HUES6 (cell line): Measurements from ENCODE around the gene FKBP9.

Experiments used
- H3K27ac ChIP-seq: 2 replicates; pipeline ENCODE4 v1.7.0; 2013; ENCODE audit warnings: low read depth, mild to moderate bottlenecking, low read length, inconsistent platforms
- H3K27me3 ChIP-seq: 2 replicates; pipeline ENCODE4 v1.6.1; 2013; ENCODE audit warnings: low read length; ENCODE audit not compliant: control insufficient read depth, insufficient read depth
- H3K36me3 ChIP-seq: 2 replicates; pipeline ENCODE4 v1.6.1; 2013; ENCODE audit warnings: low read length; ENCODE audit not compliant: control insufficient read depth, insufficient read depth
- H3K4me1 ChIP-seq: 2 replicates; pipeline ENCODE4 v1.6.1; 2013; ENCODE audit warnings: low read length; ENCODE audit not compliant: control insufficient read depth, insufficient read depth
- H3K4me3 ChIP-seq: 2 replicates; pipeline ENCODE4 v1.5.1; 2013; ENCODE audit warnings: low read depth, low read length
- H3K9ac ChIP-seq: one replicate; pipeline ENCODE4 v1.6.1; 2013; ENCODE audit warnings: mild to moderate bottlenecking, low read length
- H3K9me3 ChIP-seq: 2 replicates; pipeline ENCODE4 v1.6.1; 2013; ENCODE audit warnings: low read depth, low read length; ENCODE audit not compliant: control insufficient read depth, insufficient read depth

Gene FKBP9

DNA sequence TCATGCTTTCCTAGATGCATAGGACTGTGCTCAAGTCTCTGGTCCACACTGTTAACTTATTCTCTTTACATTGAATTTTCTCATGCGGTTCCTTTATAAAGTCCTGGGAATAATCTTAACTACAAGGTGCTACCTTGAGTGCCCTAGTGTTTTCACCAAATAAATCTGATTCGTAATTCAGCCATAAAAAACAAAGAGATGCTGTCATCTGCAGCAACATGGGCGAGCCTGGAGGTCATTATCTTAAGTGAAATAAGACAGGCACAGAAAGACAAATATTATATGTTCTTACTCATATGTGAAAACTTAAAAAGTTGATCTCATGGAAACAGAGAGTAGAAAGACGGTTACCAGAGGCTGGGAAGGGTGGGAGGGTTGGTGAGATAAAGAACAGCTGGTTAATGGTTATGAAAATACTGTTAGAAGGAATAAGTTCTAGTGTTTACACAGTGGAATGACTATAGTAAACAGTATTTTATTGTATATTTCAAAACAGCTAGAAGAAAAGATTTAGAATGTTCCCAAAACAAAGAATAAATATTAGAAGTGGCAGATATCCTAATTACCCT lies 67.0 kb downstream of the FKBP9 start:
- H3K9ac ChIP-seq, result no peak overlapping the region
- no peaks in the 10 kb centered on the region for H3K27me3 ChIP-seq
- no peak overlapping the region for H3K27ac ChIP-seq
- H3K4me3 ChIP-seq, result no peak overlapping the region
- no peaks in the 10 kb centered on the region for H3K4me1 ChIP-seq
- H3K9me3 ChIP-seq, result no peaks in the 10 kb centered on the region
- peaks cover 38% of the 10 kb centered on the region for H3K36me3 ChIP-seq

DNA sequence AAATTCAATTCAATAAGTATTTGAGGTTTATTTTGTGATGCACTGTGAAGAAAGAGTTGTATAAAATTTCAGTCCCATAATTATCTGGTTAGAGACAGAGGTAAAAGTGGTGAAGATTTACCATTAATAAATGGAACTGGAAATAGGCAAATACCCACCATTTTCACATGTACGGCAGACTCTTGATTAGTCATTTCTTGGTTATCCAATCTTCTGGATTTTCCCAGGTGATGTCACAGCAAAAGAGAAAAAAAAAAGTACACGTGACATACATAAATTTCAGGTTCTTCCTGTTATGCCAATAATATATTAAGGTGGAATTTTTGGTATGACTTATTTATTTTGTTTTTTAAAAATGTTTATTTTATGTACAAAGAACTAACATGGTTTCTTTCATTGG lies 78.5 kb downstream of the FKBP9 start:
- H3K27me3 ChIP-seq, result no peaks in the 10 kb centered on the region
- no peak overlapping the region for H3K27ac ChIP-seq
- H3K36me3 ChIP-seq, result no peaks in the 10 kb centered on the region

DNA sequence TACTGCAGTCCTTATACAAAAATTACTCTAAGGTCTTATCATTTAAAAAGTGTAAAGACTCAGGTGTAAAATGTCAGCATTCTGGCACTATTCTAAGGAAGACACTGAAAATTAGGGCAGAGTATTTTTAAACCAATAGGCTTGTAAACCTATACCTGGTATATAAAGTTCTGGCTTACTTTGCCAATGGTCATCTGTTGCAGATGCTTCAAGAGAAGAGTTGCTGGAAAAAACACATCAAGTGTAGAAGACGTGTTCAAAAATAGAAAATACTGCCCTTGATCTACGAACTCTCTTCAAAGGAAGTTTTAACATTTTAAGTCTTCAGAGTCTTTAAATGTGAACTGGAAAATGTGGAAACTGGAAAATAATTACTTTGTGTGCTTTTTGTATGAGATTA lies 81.4 kb downstream of the FKBP9 start:
- no peaks in the 10 kb centered on the region for H3K27me3 ChIP-seq
- no peaks in the 10 kb centered on the region for H3K9me3 ChIP-seq
- H3K4me3 ChIP-seq, result no peak overlapping the region
- no peak overlapping the region for H3K27ac ChIP-seq
- H3K36me3 ChIP-seq, result no peaks in the 10 kb centered on the region
- no peak overlapping the region for H3K9ac ChIP-seq
- H3K4me1 ChIP-seq, result no peaks in the 10 kb centered on the region

More for the DNA sequence above, 78.5 kb downstream of the FKBP9 start:
- no peaks in the 10 kb centered on the region for H3K4me1 ChIP-seq
- no peaks in the 10 kb centered on the region for H3K9me3 ChIP-seq
- no peak overlapping the region for H3K9ac ChIP-seq
- no peak overlapping the region for H3K4me3 ChIP-seq

DNA sequence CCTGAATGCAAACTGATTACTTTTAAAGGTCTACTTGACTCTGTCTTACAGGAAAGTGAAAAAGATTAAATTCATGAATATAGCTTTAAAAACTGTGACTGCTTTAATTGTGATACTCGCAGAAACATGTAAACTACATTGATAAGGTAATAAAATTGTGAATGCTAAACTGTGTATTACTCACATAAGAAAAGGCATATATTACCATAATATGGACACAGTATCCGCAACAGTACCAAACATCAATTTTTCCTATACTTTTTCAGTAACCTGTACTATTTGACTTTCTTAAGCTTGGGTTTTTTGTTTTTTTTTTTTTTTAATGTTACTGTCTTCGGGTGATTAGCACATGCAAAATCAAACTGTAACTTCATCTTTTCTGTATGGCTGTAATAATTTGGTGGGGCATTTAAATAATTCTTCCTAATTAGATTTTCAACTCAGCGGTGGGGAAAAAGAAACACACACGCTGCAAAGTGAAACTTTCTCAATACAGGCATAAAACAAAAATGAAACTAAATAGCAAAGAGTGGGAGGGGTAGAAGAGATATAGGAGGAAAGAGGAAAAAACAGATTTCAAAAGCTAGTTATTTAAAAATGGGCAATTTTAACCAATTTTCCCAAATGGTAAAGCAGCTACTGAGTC lies 82.1 kb downstream of the FKBP9 start:
- no peaks in the 10 kb centered on the region for H3K4me1 ChIP-seq
- no peak overlapping the region for H3K4me3 ChIP-seq
- H3K36me3 ChIP-seq, result no peaks in the 10 kb centered on the region
- H3K9me3 ChIP-seq, result no peaks in the 10 kb centered on the region
- no peaks in the 10 kb centered on the region for H3K27me3 ChIP-seq
- no peak overlapping the region for H3K27ac ChIP-seq
- H3K9ac ChIP-seq, result no peak overlapping the region

DNA sequence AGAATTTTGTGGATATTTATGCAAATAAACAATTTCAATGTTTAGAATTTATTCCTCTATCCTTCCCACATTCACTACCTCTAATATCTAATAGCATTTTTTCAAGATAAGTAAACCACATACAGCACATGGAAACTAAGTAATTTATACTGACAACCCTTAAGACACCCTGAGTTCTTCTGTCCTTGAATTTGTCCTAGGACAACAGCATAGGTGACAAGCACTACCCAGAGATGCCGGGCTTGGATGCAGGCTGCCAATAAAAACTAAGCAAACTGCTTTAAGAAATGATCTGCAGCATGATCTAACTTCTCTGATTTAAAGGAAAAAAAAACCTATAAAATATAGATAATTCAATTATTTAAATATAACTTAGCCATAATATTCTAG lies 82.7 kb downstream of the FKBP9 start:
- Histone ChIP-seq H3K27me3 (no peaks in the 10 kb centered on the region), H3K9ac (no peak overlapping the region), H3K4me3 (no peak overlapping the region), H3K4me1 (no peaks in the 10 kb centered on the region), H3K36me3 (no peaks in the 10 kb centered on the region), H3K27ac (no peak overlapping the region), H3K9me3 (no peaks in the 10 kb centered on the region)

DNA sequence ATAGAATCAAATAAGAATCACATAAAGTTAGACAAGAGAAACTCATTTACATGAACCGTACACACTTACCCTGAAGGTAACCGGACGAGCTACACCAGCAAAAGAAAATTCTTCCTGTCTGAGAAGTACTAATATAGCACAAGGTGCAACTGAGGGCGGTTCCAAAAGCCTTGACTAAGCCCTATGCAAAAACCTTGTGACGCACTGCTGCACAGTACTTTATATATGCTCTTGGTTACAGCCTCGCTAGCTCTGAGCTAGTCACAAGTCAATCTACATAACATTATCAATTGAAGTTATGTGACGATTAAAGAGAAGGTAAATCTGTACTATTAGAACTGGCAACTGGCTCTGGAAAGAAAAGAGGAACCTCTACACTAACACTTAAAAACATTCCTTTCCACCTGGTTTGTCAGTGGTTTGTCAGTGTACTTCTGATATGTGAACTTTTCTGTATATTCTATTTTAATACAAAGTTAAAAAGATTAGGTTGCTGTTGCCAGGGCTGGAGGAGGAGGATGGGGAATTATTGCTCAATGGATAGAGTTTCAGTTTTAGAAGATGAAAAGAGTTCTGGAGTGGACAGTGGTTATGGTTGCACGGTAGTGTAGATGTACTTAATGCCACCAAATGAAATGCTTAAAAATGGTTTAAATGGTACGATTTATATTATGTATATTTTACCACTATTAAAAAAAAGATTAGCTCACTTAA lies 83.7 kb downstream of the FKBP9 start:
- Histone ChIP-seq H3K4me1 (no peaks in the 10 kb centered on the region), H3K36me3 (no peaks in the 10 kb centered on the region), H3K9me3 (no peaks in the 10 kb centered on the region), H3K9ac (no peak overlapping the region), H3K27ac (no peak overlapping the region), H3K27me3 (no peaks in the 10 kb centered on the region), H3K4me3 (no peak overlapping the region)

DNA sequence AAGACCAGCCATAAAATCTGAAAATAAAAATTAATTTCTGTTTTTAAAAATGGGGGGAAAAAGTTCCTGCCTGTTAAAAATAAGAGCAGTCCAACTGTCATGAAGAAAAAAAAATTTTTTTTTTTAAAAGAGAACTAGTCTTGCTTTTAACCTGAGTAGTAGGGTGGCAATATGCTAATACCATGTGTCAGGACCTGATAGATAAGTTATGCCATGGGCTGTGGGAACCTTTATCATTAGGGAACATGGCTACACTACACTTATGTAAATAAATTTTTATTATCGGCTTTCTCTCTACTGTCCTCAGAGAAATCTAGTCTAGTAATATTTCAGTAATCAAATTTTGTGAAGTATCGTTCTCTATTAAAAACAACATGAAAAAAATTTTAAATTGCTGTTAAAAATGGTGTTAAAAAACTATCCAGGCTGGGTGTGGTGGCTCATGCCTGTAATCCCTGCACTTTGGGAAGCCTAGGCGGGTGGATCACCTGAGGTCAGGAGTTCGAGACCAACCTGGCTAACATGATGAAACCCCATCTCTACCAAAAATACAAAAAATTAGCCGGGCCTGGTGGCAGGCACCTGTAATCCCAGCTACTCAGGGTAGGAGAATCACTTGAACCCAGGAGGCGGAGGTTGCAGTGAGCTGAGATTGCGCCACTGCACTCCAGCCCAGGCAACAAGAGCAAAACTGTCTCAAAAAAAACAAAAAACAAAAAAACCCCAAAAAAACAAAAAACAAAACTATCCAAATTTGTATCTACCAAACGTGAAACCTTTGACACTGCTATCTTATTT lies 84.6 kb downstream of the FKBP9 start:
- Histone ChIP-seq H3K27ac (no peak overlapping the region), H3K9ac (no peak overlapping the region), H3K4me1 (no peaks in the 10 kb centered on the region), H3K27me3 (no peaks in the 10 kb centered on the region), H3K9me3 (no peaks in the 10 kb centered on the region), H3K4me3 (no peak overlapping the region), H3K36me3 (no peaks in the 10 kb centered on the region)

DNA sequence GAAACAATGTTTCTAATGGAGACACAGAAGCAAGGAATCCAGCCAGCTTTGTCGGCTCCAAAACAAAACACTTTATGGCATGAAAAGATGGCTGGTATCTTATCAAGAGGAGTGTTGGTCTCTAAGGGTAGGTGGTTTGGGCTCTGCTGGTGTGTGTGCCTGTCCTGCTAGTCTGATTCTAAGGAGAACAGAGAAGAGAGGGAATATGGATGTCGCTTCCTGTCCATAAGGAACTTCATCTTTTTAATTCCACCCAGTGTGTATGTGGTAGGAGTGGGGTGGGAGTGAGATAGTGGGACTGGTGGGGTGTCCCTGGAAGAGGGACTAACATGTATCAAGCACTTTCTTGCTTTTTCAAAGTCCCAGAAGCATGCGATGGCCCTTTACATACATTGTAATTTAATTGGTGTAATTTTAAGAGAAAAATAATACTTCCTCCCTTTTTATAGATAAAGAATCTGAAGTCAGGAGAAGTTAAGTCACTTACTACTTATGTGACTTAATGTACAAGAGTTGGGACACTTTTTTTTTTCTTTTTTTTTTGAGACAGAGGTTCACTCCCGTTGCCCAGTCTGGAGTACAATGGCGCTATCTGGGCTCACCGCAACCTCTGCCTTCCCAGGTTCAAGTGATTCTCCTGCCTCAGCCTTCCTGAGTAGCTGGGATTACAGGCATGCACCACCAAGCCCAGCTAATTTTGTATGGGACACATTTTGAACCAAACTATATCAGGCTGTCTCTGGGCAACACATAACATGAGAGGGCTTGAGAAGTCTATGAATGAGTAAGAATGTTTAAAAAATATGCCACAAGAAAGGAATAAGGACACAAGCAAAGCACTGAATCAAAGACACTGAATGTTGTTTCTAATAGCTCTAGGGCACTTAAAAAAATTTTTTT lies 86.5 kb downstream of the FKBP9 start:
- Histone ChIP-seq H3K27me3 (no peaks in the 10 kb centered on the region), H3K9ac (no peak overlapping the region), H3K4me3 (no peak overlapping the region), H3K4me1 (no peaks in the 10 kb centered on the region), H3K27ac (no peak overlapping the region), H3K9me3 (no peaks in the 10 kb centered on the region), H3K36me3 (no peaks in the 10 kb centered on the region)

DNA sequence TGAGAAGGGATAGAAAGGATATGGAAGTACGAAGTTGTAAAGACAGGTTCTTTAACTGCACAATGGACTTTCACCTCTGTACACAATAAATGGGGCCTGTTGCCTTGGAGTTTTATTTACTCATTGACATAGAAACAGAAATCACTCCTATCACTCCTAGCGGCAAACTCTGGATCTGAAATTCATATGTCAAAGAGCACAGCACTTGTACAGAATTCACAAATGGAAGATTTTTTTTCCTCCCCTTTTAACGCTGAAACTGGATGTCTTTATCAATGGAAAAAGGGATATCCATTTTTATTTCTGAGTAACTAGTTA lies 87.1 kb downstream of the FKBP9 start:
- Histone ChIP-seq H3K4me1 (no peaks in the 10 kb centered on the region), H3K9ac (no peak overlapping the region), H3K27ac (no peak overlapping the region), H3K36me3 (no peaks in the 10 kb centered on the region), H3K27me3 (no peaks in the 10 kb centered on the region), H3K4me3 (no peak overlapping the region), H3K9me3 (no peaks in the 10 kb centered on the region)

DNA sequence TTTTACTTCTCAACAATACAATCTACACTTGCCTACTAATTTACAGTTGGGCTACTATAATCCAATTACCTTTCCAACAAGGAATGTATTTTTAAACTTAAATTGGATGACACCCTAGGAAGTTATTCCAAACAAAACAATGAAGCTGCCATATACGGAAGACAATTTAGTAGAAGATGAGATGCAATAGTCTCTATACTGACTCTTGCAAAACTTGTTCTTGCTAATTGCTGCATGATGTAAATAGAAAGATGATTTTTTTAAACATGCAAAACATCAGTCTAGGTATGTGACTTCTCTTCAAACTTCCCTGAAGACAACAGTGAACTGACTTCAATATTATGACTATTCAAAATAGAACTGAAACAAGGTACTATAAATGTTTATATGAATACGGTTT lies 87.7 kb downstream of the FKBP9 start:
- Histone ChIP-seq H3K27ac (no peak overlapping the region), H3K4me1 (no peaks in the 10 kb centered on the region), H3K36me3 (no peaks in the 10 kb centered on the region), H3K4me3 (no peak overlapping the region), H3K9ac (no peak overlapping the region), H3K27me3 (no peaks in the 10 kb centered on the region), H3K9me3 (no peaks in the 10 kb centered on the region)
